GM19240 (cell line): ENCODE results near the gene NOS1AP.
"Not testable (repeated sequence)": the region's sequence is repeated elsewhere in the genome, so short reads cannot be mapped to it uniquely, and the experiment has no call there.

Experiments
- DNase-seq: peaks from one replicate; pipeline ENCODE4 v3.0.0; 2011; ENCODE audit warnings: low spot score; ENCODE audit not compliant: insufficient read length

Gene NOS1AP

GRCh38 chr1:162327144-162327787 is 257.8 kb downstream of the NOS1AP start:
- no peak for DNase-seq

GRCh38 chr1:162327788-162328165 is 258.3 kb downstream of the NOS1AP start:
- no peak for DNase-seq

- DNase-seq = no peak
Observed at GRCh38 chr1:162328512-162328911, 259.0 kb downstream of the NOS1AP start.

GRCh38 chr1:162329826-162330225 is 260.3 kb downstream of the NOS1AP start:
- DNase-seq = no peak

- no peak for DNase-seq
Observed at GRCh38 chr1:162333991-162334390, 264.5 kb downstream of the NOS1AP start.

- DNase-seq = no peak
Observed at GRCh38 chr1:162335126-162335525, 265.6 kb downstream of the NOS1AP start.

- no peak for DNase-seq
Observed at GRCh38 chr1:162336621-162337285, 267.3 kb downstream of the NOS1AP start.

GRCh38 chr1:162342452-162342983 is 273.0 kb downstream of the NOS1AP start:
- no peak for DNase-seq

GRCh38 chr1:162343470-162343869 is 274.0 kb downstream of the NOS1AP start:
- no peak for DNase-seq

- DNase-seq = no peak
Observed at GRCh38 chr1:162347281-162347680, 277.8 kb downstream of the NOS1AP start.

GRCh38 chr1:162349635-162350330 is 280.3 kb downstream of the NOS1AP start:
- DNase-seq = no peak

GRCh38 chr1:162351246-162351842 is 281.9 kb downstream of the NOS1AP start:
- no peak for DNase-seq

- not testable (repeated sequence) for DNase-seq
Observed at GRCh38 chr1:162351874-162352273, 282.4 kb downstream of the NOS1AP start.

- no peak for DNase-seq
Observed at GRCh38 chr1:162353078-162353477, 283.6 kb downstream of the NOS1AP start.

GRCh38 chr1:162353702-162354101 is 284.2 kb downstream of the NOS1AP start:
- DNase-seq = no peak

- peak; percentile 28 for DNase-seq
Observed at GRCh38 chr1:162357681-162358266, 288.3 kb downstream of the NOS1AP start.

- DNase-seq = no peak
Observed at GRCh38 chr1:162358928-162359327, 289.4 kb downstream of the NOS1AP start.

- no peak for DNase-seq
Observed at GRCh38 chr1:162359523-162360236, 290.2 kb downstream of the NOS1AP start.

GRCh38 chr1:162360237-162360873 is 290.9 kb downstream of the NOS1AP start:
- no peak for DNase-seq

GRCh38 chr1:162360874-162361260 is 291.4 kb downstream of the NOS1AP start:
- no peak for DNase-seq
